ENCODE results near the gene PRKAG2. TPM values are rescaled to one million over a fixed set of nuclear protein-coding genes. Genes with fewer than 3 reads are reported as not detected.
A peak's percentile ranks its signal among the peaks of the same experiment; 100 is the strongest.

PRKAG2 gene
- total RNA-seq, 2 donors from 2014 or later: 38.3 to 78.5 TPM

DNA sequence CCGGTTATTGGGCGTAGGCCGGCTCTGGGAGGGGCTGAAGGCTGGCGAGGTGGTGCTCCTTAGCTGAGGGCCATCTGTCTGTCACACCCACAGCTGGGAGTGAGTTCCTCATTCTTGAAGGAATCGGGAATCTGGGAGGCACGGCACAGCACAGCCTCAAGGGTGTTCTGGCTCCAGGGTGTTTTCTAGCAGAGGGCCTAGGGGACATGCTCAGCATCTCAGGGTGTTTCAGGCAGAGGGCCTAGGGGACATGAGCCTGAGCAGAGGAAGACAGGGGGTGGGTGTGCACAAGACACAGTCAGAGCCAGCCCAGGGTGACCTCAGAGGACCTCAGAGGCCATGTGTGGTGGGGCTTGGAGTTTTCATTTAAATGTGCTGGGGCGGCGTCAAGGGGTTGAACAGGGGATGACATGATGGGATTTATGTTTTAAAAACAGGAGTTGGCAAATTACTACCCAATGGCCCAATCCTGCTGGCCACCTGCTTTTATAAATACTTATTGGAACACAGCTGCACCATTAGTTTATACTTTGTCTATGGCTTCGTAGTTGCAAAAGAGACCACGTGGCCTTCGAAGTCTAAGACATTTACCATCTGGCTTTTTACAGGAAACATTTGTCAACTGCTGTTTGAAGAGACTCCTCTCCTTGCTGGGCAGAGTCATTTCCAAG lies 121.6 kb downstream of the PRKAG2 start:
- H3K27ac ChIP-seq: peak overlapping the region; percentile 60 to 71
- no peak for DNase-seq (ENCODE audit: low spot score)
- H3K36me3 ChIP-seq: no peaks in the 10 kb centered on the region
- H3K4me1 ChIP-seq (ENCODE audit: control insufficient read depth in 1 of 2, low read depth in 2 of 2): peaks cover 23 to 58% of the 10 kb centered on the region in 2 donors
- H3K27me3 ChIP-seq (replicated peaks; ENCODE audit: insufficient read depth): no peaks in the 10 kb centered on the region
- ATAC-seq (ENCODE audit: insufficient number of reproducible peaks, low FRiP score, low read depth): no peak
- H3K9me3 ChIP-seq: no peaks in the 10 kb centered on the region
- TF ChIP-seq, protein P1, sequence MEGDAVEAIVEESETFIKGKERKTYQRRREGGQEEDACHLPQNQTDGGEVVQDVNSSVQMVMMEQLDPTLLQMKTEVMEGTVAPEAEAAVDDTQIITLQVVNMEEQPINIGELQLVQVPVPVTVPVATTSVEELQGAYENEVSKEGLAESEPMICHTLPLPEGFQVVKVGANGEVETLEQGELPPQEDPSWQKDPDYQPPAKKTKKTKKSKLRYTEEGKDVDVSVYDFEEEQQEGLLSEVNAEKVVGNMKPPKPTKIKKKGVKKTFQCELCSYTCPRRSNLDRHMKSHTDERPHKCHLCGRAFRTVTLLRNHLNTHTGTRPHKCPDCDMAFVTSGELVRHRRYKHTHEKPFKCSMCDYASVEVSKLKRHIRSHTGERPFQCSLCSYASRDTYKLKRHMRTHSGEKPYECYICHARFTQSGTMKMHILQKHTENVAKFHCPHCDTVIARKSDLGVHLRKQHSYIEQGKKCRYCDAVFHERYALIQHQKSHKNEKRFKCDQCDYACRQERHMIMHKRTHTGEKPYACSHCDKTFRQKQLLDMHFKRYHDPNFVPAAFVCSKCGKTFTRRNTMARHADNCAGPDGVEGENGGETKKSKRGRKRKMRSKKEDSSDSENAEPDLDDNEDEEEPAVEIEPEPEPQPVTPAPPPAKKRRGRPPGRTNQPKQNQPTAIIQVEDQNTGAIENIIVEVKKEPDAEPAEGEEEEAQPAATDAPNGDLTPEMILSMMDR (IDR thresholded peaks at IDR 0.05): no peak
- H3K4me3 ChIP-seq: no peak overlapping the region

DNA sequence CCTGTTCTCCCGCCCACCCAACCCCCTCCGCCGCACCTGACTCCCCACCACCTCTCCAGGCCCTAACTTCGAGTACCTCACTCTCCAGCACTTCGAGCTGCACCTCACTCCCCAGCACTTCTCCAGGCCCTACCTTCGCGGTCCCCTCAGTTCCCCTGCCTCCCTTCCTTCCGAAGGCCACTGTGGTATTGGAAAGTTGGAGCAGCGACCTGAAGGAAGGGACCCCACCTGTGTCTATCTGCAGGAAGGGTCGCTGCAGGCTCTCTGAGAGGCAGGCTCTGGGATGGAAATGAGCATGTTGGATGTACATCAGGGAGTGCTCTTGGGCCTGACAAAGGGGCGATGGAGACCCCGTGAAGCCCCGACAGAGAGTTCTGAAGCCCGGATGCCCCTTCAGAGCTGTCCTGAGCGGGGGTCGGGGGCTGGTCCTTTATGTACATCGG lies 122.2 kb downstream of the PRKAG2 start:
- TF ChIP-seq, protein P1 (IDR thresholded peaks at IDR 0.05): no peak
- no peaks in the 10 kb centered on the region for H3K27me3 ChIP-seq (replicated peaks; ENCODE audit: insufficient read depth)
- no peaks in the 10 kb centered on the region for H3K9me3 ChIP-seq
- H3K4me1 ChIP-seq (ENCODE audit: control insufficient read depth in 1 of 2, low read depth in 2 of 2): peaks cover 23 to 58% of the 10 kb centered on the region in 2 donors
- ATAC-seq (ENCODE audit: insufficient number of reproducible peaks, low FRiP score, low read depth) (no peak), DNase-seq (ENCODE audit: low spot score) (no peak)
- no peaks in the 10 kb centered on the region for H3K36me3 ChIP-seq
- no peak overlapping the region for H3K4me3 ChIP-seq
- H3K27ac ChIP-seq: peak overlapping the region; percentile 60 to 71

DNA sequence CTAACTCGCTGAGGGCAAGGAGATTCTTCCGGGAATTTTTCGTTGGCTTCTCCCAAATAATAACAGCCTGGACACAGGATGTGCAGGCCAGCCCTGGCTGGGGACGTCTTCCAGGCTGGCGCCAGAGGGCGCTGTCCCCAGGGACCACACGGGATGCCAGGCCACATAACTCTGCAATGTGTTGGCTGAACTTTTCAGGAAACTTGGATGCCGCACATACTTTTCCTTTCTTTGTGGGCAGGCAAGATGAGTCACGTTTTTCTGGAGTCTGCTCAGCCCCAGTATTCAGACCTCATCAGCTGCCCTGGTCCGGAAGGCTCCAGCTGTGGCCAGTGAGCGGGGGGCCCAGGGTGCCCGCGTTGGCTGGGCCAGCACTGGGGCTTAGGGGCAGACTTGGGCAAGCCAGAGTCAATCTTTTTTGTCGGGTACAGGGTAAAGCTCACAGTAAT lies 122.7 kb downstream of the PRKAG2 start:
- Histone ChIP-seq H3K36me3 (no peaks in the 10 kb centered on the region), H3K4me1 (ENCODE audit: control insufficient read depth in 1 of 2, low read depth in 2 of 2) (peaks cover 23 to 55% of the 10 kb centered on the region in 2 donors), H3K27me3 (replicated peaks; ENCODE audit: insufficient read depth) (no peaks in the 10 kb centered on the region), H3K27ac (peak overlapping the region; percentile 67), H3K9me3 (no peaks in the 10 kb centered on the region), H3K4me3 (no peak overlapping the region)
- ATAC-seq (ENCODE audit: insufficient number of reproducible peaks, low FRiP score, low read depth) (peak; percentile 100), DNase-seq (ENCODE audit: low spot score) (peak; percentile 61)
- TF ChIP-seq, protein P1 (IDR thresholded peaks at IDR 0.05): peak; percentile 79

DNA sequence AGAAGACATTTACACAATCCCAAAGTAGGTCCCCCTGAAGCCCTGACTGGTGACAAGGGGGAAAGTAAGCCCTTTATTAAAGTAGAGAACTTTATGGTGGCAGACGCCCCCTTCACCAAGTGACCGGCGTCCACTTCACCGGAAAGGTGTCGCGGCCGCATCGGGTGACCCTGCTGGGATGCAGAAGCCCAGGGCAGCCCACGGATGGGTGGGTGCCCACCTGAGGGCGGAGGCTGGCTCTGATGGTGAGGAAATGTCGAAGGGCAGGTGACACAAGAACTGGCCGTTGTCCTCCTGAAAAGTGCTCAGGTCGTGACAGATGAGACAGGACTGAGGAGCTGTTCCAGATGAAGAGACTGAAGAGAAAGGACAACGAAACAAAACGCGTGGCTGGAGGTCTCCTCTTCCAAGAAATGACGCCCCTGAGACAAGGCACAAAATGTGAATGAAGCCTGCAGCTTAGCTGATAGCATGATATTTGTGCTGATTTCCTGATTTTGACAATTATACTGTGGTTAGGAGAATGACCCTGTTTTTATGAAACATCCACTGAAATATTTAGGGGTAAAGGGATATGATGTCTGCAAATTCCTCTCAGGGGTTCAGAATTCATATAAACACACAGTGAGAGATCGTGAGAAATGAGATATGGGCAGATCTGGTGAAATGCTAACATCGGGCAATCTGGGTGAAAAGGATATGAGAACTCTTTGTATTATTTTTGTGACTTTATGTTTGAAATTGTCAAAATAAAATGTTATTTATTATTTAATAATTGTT lies 123.9 kb downstream of the PRKAG2 start:
- no peak overlapping the region for H3K4me3 ChIP-seq
- no peaks in the 10 kb centered on the region for H3K36me3 ChIP-seq
- no peaks in the 10 kb centered on the region for H3K9me3 ChIP-seq
- H3K27ac ChIP-seq: peak overlapping the region in 1 of 2 donors; percentile 30
- peaks cover 17 to 43% of the 10 kb centered on the region in 2 donors for H3K4me1 ChIP-seq (ENCODE audit: control insufficient read depth in 1 of 2, low read depth in 2 of 2)
- ATAC-seq (ENCODE audit: insufficient number of reproducible peaks, low FRiP score, low read depth) (no peak), DNase-seq (ENCODE audit: low spot score) (no peak)
- H3K27me3 ChIP-seq (replicated peaks; ENCODE audit: insufficient read depth): no peaks in the 10 kb centered on the region
- TF ChIP-seq, protein P1 (IDR thresholded peaks at IDR 0.05): no peak

DNA sequence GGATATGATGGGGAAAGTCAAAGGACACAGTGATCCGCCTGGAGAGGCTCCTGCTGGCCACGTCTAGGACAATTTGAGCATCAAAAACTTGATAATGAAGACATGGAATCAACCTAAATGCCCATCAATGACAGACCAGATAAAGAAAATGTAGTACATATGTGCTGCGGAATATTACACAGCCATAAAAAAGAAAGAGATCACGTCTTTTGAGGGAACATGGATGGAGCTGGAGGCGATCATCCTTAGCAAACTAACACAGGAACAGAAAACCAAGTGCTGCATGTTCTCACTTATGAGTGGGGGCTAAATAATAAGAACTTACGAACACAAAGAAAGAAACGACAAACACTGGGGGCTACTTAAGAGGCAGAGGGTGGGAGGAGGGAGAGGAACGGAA lies 124.9 kb downstream of the PRKAG2 start:
- TF ChIP-seq, protein P1 (IDR thresholded peaks at IDR 0.05): no peak

More for the DNA sequence above, 124.9 kb downstream of the PRKAG2 start:
- Histone ChIP-seq H3K9me3 (no peaks in the 10 kb centered on the region), H3K27ac (no peak overlapping the region), H3K4me1 (ENCODE audit: control insufficient read depth in 1 of 2, low read depth in 2 of 2) (peaks cover 12 to 33% of the 10 kb centered on the region in 2 donors), H3K36me3 (no peaks in the 10 kb centered on the region), H3K27me3 (replicated peaks; ENCODE audit: insufficient read depth) (no peaks in the 10 kb centered on the region), H3K4me3 (no peak overlapping the region)
- ATAC-seq (ENCODE audit: insufficient number of reproducible peaks, low FRiP score, low read depth) (no peak), DNase-seq (ENCODE audit: low spot score) (no peak)
